ENCODE results near the gene NTN3. TPM values are rescaled to one million over a fixed set of nuclear protein-coding genes. Genes with fewer than 3 reads are reported as not detected.

Gene NTN3
- 1.5 and 5.3 TPM in 2 replicates for total RNA-seq

GRCh38 chr16:2471016-2471652, at the start of gene NTN3:
Gene NTN3, plus strand, starts transcription at chr16:2471297. Its CDS starts 405 bp downstream, at chr16:2471702.

GRCh38 chr16:2429034-2429770, 41.9 kb upstream of the NTN3 start, which contains the start of gene CCNF:
Gene CCNF, plus strand, starts transcription at chr16:2429447. Its CDS starts 35 bp downstream, at chr16:2429482.

DNA sequence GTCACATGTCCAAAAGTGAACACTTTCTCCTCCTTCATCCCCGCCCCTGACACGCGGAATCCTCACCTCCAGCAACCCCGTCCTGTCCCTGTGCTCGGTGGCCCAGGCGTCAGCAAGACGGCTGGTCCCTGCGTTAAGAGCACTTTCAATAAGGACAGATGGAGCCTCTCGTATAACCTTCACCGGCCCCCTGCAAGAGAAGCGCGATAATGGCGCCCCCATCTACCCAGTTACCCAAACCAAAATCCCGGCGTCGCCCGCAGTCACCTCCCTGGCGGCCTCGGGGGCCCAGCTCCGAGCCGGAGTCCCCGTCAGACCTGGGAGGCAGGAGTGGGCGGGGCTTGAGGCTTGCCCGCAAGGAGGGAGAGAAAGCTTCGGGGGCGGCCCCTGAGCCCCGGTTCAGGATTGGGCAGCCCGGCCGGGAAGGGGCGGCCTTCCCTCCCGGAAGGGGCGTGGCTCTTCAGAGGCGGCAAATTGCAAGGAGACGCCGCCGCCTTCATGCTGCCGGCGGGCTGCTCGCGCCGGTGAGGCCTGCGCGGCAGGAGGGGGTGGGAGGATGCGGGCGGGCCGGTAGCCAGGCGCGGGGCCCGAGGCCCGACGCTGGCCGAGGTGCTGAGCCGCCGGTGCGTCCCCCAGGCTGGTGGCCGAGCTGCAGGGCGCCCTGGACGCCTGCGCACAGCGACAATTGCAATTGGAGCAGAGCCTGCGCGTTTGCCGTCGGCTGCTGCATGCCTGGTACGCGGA, 11.3 kb upstream of the NTN3 start, which contains the start of gene TEDC2:
TSS of gene TEDC2 (plus strand) at position 463 of the 744 bp plus-strand sequence. CDS start at position 499, 36 bp downstream.

DNA sequence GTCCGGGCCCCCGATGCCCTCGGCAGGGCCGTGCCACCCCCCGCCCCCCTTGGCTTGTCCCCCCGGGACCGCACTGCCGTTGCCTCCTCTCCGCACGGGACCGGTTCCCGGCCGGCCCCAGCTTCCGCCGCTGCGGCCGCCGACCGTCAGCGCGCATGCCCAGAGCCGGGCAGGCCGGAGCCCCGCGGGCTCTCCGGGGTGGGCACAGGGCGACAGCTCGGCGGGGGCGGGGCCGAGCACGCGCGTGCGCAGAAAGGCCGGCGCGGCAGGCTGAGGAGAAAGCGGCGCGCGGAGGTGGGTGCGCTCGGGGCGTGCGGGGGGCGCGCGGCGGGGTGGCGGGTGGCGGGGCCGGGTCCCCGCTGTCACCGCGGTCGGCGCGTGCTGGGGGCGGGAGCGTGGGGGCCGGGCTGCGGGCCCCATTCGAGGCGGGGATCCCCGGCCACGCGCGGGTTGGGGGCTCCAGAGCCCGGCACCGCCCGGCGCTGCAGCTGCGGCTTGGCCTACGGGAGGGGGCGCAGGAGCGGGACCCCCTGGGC, 3.8 kb downstream of the NTN3 start, which contains the start of gene TBC1D24:
TSS of gene TBC1D24 (plus strand) at position 251 of the 536 bp plus-strand sequence. CDS start 21,022 bp downstream, outside the sequence.

DNA sequence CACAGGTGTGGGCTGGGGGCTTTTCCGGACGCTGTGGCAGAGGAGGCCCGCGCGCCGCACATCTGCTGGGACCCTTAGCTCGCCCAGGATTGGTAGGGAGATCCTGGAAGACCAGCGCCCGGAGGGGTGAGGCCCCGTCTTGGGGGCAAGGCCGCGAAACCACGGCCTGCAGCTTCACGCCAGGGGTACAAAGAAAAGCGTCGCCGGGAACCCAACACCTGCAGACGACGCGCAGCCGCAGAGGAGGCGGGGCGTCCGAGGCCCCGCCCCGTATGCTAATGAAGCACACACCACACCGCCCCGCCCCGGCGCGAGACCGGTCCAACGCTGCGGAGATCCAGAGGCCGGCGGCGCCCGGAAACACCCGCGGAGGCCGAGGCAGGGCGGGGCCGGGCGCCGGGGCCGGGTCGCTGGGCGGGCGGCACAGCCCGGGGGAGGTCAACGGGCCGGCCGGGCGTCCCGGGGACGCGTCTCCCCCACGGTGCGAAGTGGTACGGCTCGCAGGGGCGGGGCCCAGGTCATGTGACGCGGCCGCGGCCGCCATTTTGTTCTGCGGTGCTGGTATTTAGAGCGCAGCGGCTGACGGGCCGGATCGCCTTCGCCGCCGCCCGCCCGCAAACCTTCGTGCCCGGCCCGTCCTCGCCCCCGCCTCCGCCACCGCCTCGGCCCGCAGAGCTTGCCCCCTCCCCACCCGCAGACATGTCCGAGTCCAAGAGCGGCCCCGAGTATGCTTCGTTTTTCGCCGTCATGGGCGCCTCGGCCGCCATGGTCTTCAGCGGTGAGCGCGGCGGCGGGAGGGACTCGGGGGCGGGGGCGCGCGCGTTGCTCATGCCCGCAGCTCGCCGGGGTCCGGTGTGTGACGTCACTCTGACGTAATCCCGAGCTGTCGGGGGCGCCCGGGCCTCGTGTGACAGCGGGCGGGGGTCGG, 42.6 kb downstream of the NTN3 start, which contains the start of gene ATP6V0C:
TSS of gene ATP6V0C (plus strand) at position 548 of the 928 bp plus-strand sequence. CDS start at position 700, 152 bp downstream.

GRCh38 chr16:2520097-2520783, 49.1 kb downstream of the NTN3 start, which contains the start of gene AMDHD2:
Gene AMDHD2, plus strand, starts transcription at chr16:2520371. Its CDS starts 88 bp downstream, at chr16:2520459.

Other genes starting within 250 kb of the NTN3 start
- 24.4 and 39.2 TPM in 2 replicates for gene E4F1, start 247.7 kb upstream of the NTN3 start, total RNA-seq
- 0.15 and 1.5 TPM in 2 replicates for gene DNASE1L2, start 234.9 kb upstream of the NTN3 start, total RNA-seq
- gene ECI1, start 219.7 kb upstream of the NTN3 start, total RNA-seq = 34.6 and 42.0 TPM in 2 replicates
- 69.3 and 82.5 TPM in 2 replicates for gene RNPS1, start 203.2 kb upstream of the NTN3 start, total RNA-seq
- gene ABCA3, start 130.6 kb upstream of the NTN3 start, total RNA-seq = 1.2 and 2.3 TPM in 2 replicates
- 5.1 and 24.0 TPM in 2 replicates for gene CCNF, start 41.9 kb upstream of the NTN3 start, total RNA-seq
- gene TEDC2, start 11.2 kb upstream of the NTN3 start, total RNA-seq = 1.5 and 6.3 TPM in 2 replicates
- gene TBC1D24, start 3.8 kb downstream of the NTN3 start, total RNA-seq = 16.9 and 23.3 TPM in 2 replicates
- 14.1 TPM in 2 replicates for gene ATP6V0C, start 42.7 kb downstream of the NTN3 start, total RNA-seq
- 75.0 and 116 TPM in 2 replicates for gene AMDHD2, start 49.1 kb downstream of the NTN3 start, total RNA-seq
- gene CEMP1, start 60.1 kb downstream of the NTN3 start, total RNA-seq = 0.66 TPM in 1 of 2 replicates, not detected in the other
- gene PDPK1, start 66.7 kb downstream of the NTN3 start, total RNA-seq = 19.9 and 28.1 TPM in 2 replicates
- gene KCTD5, start 211.2 kb downstream of the NTN3 start, total RNA-seq = 17.6 and 25.6 TPM in 2 replicates
- 0.58 and 1.3 TPM in 2 replicates for gene PRSS27, start 248.9 kb downstream of the NTN3 start, total RNA-seq